Endometrial microvascular endothelial cells (primary cell): Measurements from ENCODE around the gene SUFU. TPM values are rescaled to one million over a fixed set of nuclear protein-coding genes. Genes with fewer than 3 reads are reported as not detected.

Experiments used
- in situ Hi-C: cut with HindIII; loops from 2 replicates; pipeline ENCODE4 v1.10.0; 2017; ENCODE audit warnings: low sequenced_read_pairs, low pct_unique_long_range_greater_than_20kb; ENCODE audit errors: inconsistent ontology term
- total RNA-seq: library from RNA; depleted of rRNA; stranded (reverse); fragments of >200 nt; gene quantifications from one replicate; pipeline ENCODE4 v1.2.3, GENCODE V29; 2015; ENCODE audit errors: inconsistent ontology term

The SUFU gene
- total RNA-seq, 1 donor from 2014 or later, result 7.6 TPM

- in situ Hi-C loops, result no loop called here
These were observed 139.1 kb downstream of the SUFU start for GRCh38 chr10:102642736-102643335.

GRCh38 chr10:102643336-102644065 is 139.7 kb downstream of the SUFU start:
- in situ Hi-C loops, result no loop called here

GRCh38 chr10:102644066-102644645 is 140.4 kb downstream of the SUFU start, which contains the start of gene TRIM8:
Gene TRIM8 (plus strand): TSS chr10:102644479. CDS start chr10:102644618, 139 bp downstream.
- in situ Hi-C loops, result no loop called here

GRCh38 chr10:102644646-102645387 is 141.0 kb downstream of the SUFU start:
- in situ Hi-C loops, result no loop called here

- in situ Hi-C loops, result no loop called here
These were observed 141.6 kb downstream of the SUFU start for GRCh38 chr10:102645388-102645740.

GRCh38 chr10:102645741-102646609 is 142.2 kb downstream of the SUFU start:
- in situ Hi-C loops, result no loop called here

- in situ Hi-C loops, result no loop called here
These were observed 143.1 kb downstream of the SUFU start for GRCh38 chr10:102646610-102647442.

- in situ Hi-C loops, result no loop called here
These were observed 143.9 kb downstream of the SUFU start for GRCh38 chr10:102647443-102648268.

GRCh38 chr10:102648269-102648888 is 144.6 kb downstream of the SUFU start:
- in situ Hi-C loops, result no loop called here

GRCh38 chr10:102648889-102649796 is 145.4 kb downstream of the SUFU start:
- in situ Hi-C loops, result no loop called here

- in situ Hi-C loops, result no loop called here
These were observed 146.3 kb downstream of the SUFU start for GRCh38 chr10:102649797-102650654.

GRCh38 chr10:102650655-102651454 is 147.1 kb downstream of the SUFU start:
- in situ Hi-C loops, result no loop called here

- in situ Hi-C loops, result no loop called here
These were observed 147.8 kb downstream of the SUFU start for GRCh38 chr10:102651455-102652169.
